Body of pancreas (tissue), 4 donors: ENCODE results near the gene SORT1.

ENCODE experiments used
- CTCF ChIP-seq, 7 experiments: fragments of 450-650 bp in 4 of 7; fragments of 200-600 bp in 3 of 7; sonication (generic) in 3 of 7; IDR thresholded peaks; one replicate each; pipeline ENCODE4 v1.5.1; 2016 to 2019; ENCODE audit warnings: antibody characterized with exemption in 7 of 7
- POLR2A ChIP-seq, 3 donors: fragments of 450-650 bp; IDR thresholded peaks; one replicate each; pipeline ENCODE4 v1.6.1; 2016; ENCODE audit warnings: antibody characterized with exemption in 3 of 3, mild to moderate bottlenecking in 2 of 3

- TF ChIP-seq CTCF (IDR thresholded peaks at IDR 0.05), result no peak
- TF ChIP-seq POLR2A (IDR thresholded peaks at IDR 0.05), result no peak
Measured at GRCh38 chr1:109306832-109307273, 90.9 kb downstream of the SORT1 start, which contains the start of gene MYBPHL.
